H1 (cell line): ENCODE results near the gene ABCD1. TPM values are rescaled to one million over a fixed set of nuclear protein-coding genes. Genes with fewer than 3 reads are reported as not detected.
"Not testable (repeated sequence)": the region's sequence is repeated elsewhere in the genome, so short reads cannot be mapped to it uniquely, and the experiment has no call there.

Source experiments
- CTCF ChIA-PET: fragments of 300-600 bp; sonication (Branson Sonifier 250); formaldehyde crosslinking; loops from one replicate; lab custom pipeline; 2021; ENCODE audit not compliant: partially characterized antibody; lab: Charles Lee
- POLR2A ChIA-PET: fragments of 300-600 bp; sonication (Branson Sonifier 250); formaldehyde crosslinking; loops from one replicate; lab custom pipeline; 2021; ENCODE audit warnings: inconsistent platforms; ENCODE audit not compliant: partially characterized antibody; lab: Charles Lee
- DNase-seq, 2 experiments: peaks; one replicate each; pipeline versions ENCODE4 v3.0.0 to v3.0.0-alpha.2; 2010 to 2022; ENCODE audit warnings: low spot score in 2 of 2, low read depth in 1 of 2, mixed read lengths in 1 of 2
- FAIRE-seq: peaks from 2 replicates; lab custom pipeline; 2011; peaks lifted over from hg19 to GRCh38; lab: Jason Lieb, UNC
- H2AFZ ChIP-seq: 2 replicates; pipeline ENCODE4 v1.8.1; 2012; ENCODE audit warnings: low read length, inconsistent platforms
- H2AK5ac ChIP-seq: 2 replicates; pipeline ENCODE4 v1.6.1; 2013; ENCODE audit warnings: low read depth, low read length
- H2BK120ac ChIP-seq: replicated peaks from 2 replicates; pipeline ENCODE3; 2013; ENCODE audit warnings: low read depth, low read length, inconsistent platforms
- H2BK12ac ChIP-seq: 2 replicates; pipeline ENCODE4 v1.6.1; 2013; ENCODE audit warnings: low read depth, low read length
- H2BK15ac ChIP-seq: 2 replicates; pipeline ENCODE4 v1.6.1; 2013; ENCODE audit warnings: low read length
- H2BK20ac ChIP-seq: 2 replicates; pipeline ENCODE4 v1.6.1; 2013; ENCODE audit warnings: low read length
- H2BK5ac ChIP-seq: 2 replicates; pipeline ENCODE4 v1.6.1; 2013; ENCODE audit warnings: low read depth, low read length
- H3K14ac ChIP-seq: 2 replicates; pipeline ENCODE4 v1.6.1; 2013; ENCODE audit warnings: inconsistent platforms; ENCODE audit not compliant: insufficient read length
- H3K18ac ChIP-seq: 2 replicates; pipeline ENCODE4 v1.6.1; 2013; ENCODE audit warnings: low read length; ENCODE audit errors: extremely low read depth
- H3K23ac ChIP-seq: 2 replicates; pipeline ENCODE4 v1.6.1; 2013; ENCODE audit warnings: inconsistent platforms; ENCODE audit not compliant: insufficient read length
- H3K23me2 ChIP-seq: 2 replicates; pipeline ENCODE4 v1.6.1; 2013; ENCODE audit warnings: low read depth, low read length
- H3K27ac ChIP-seq: 2 replicates; pipeline ENCODE4 v1.6.1; 2011; ENCODE audit warnings: low read depth, low read length, inconsistent platforms
- H3K27me3 ChIP-seq, 4 experiments: replicated peaks in 1 of 4; 1 replicate in 1 of 4; 2 replicates in 3 of 4; pipeline versions ENCODE4 v1.6.1 to v1.8.1; 2011 to 2013; ENCODE audit warnings: low read length in 3 of 4, mild to moderate bottlenecking in 3 of 4, inconsistent platforms in 2 of 4, mixed read lengths in 2 of 4, moderate library complexity in 1 of 4; ENCODE audit not compliant: control insufficient read depth in 3 of 4, insufficient read depth in 3 of 4; ENCODE audit errors: extremely low read depth in 1 of 4
- H3K36me3 ChIP-seq, 4 experiments: 2 replicates each; pipeline versions ENCODE4 v1.6.1 to v1.8.1; 2011 to 2013; ENCODE audit warnings: mild to moderate bottlenecking in 4 of 4, low read length in 3 of 4, moderate library complexity in 2 of 4, control low read depth in 1 of 4, inconsistent platforms in 1 of 4; ENCODE audit not compliant: insufficient read depth in 4 of 4, control insufficient read depth in 2 of 4
- H3K4ac ChIP-seq: replicated peaks from 2 replicates; pipeline ENCODE3; 2013; ENCODE audit warnings: low read length, low read depth, mixed read lengths, inconsistent platforms; ENCODE audit not compliant: insufficient read length
- H3K4me1 ChIP-seq, 4 experiments: replicated peaks in 1 of 4; 1 replicate in 1 of 4; 2 replicates in 3 of 4; pipeline versions ENCODE4 v1.6.1 to v1.8.1; 2011 to 2013; ENCODE audit warnings: low read length in 3 of 4, inconsistent platforms in 2 of 4, mixed read lengths in 1 of 4; ENCODE audit not compliant: insufficient read depth in 4 of 4, control insufficient read depth in 3 of 4
- H3K4me2 ChIP-seq, 2 experiments: 2 replicates each; pipeline versions ENCODE4 v1.6.1 to v1.8.1; 2011 to 2013; ENCODE audit warnings: low read depth in 2 of 2, low read length in 2 of 2, control low read depth in 1 of 2, inconsistent platforms in 1 of 2, mild to moderate bottlenecking in 1 of 2; ENCODE audit not compliant: insufficient read depth in 1 of 2
- H3K4me3 ChIP-seq, 4 experiments: fragments of 200-600, 300-600 bp in 1 of 4; sonication (generic), shearing (Covaris generic), sonication (Bioruptor Twin) in 1 of 4; 2 replicates each; pipeline versions ENCODE4 v1.5.1 to v1.8.1; 2011 to 2016; ENCODE audit warnings: low read length in 4 of 4, low read depth in 3 of 4, control low read depth in 2 of 4, inconsistent platforms in 2 of 4, mild to moderate bottlenecking in 2 of 4, mixed read lengths in 1 of 4, moderate library complexity in 1 of 4; ENCODE audit not compliant: insufficient read depth in 2 of 4; ENCODE audit errors: extremely low read depth in 1 of 4
- H3K56ac ChIP-seq: replicated peaks from 2 replicates; pipeline ENCODE3; 2013; ENCODE audit warnings: low read depth, mild to moderate bottlenecking, mixed read lengths, low read length, inconsistent platforms; ENCODE audit not compliant: insufficient read length
- H3K79me1 ChIP-seq: 2 replicates; pipeline ENCODE4 v1.6.1; 2013; ENCODE audit warnings: low read depth, low read length, control low read depth
- H3K79me2 ChIP-seq, 2 experiments: 2 replicates each; pipeline versions ENCODE4 v1.6.1 to v1.8.1; 2012 to 2013; ENCODE audit warnings: low read length in 2 of 2, mild to moderate bottlenecking in 2 of 2, inconsistent platforms in 1 of 2; ENCODE audit not compliant: insufficient read depth in 2 of 2, control insufficient read depth in 1 of 2
- H3K9ac ChIP-seq, 4 experiments: replicated peaks in 1 of 4; 1 replicate in 1 of 4; 2 replicates in 3 of 4; pipeline versions ENCODE4 v1.6.1 to v1.8.1; 2011 to 2013; ENCODE audit warnings: low read depth in 3 of 4, low read length in 3 of 4, control low read depth in 2 of 4, mild to moderate bottlenecking in 2 of 4, moderate library complexity in 2 of 4, inconsistent platforms in 1 of 4; ENCODE audit errors: extremely low read depth in 1 of 4
- H3K9me3 ChIP-seq, 2 experiments: 2 replicates each; pipeline versions ENCODE4 v1.6.1 to v1.8.1; 2012 to 2013; ENCODE audit warnings: mild to moderate bottlenecking in 2 of 2, moderate library complexity in 2 of 2, control low read depth in 1 of 2, inconsistent platforms in 1 of 2, low read depth in 1 of 2, low read length in 1 of 2, mixed read lengths in 1 of 2; ENCODE audit not compliant: insufficient read depth in 2 of 2
- H4K20me1 ChIP-seq, 2 experiments: replicated peaks in 1 of 2; 2 replicates each; pipeline versions ENCODE3 to v1.8.1; 2011 to 2013; ENCODE audit warnings: inconsistent platforms in 2 of 2, low read length in 2 of 2, mild to moderate bottlenecking in 1 of 2; ENCODE audit not compliant: insufficient read depth in 2 of 2, control insufficient read depth in 1 of 2
- H4K5ac ChIP-seq: 2 replicates; pipeline ENCODE4 v1.6.1; 2013; ENCODE audit warnings: low read length, low read depth, mixed read lengths, inconsistent platforms; ENCODE audit not compliant: insufficient read length
- H4K8ac ChIP-seq: 2 replicates; pipeline ENCODE4 v1.8.0; 2013; ENCODE audit warnings: mild to moderate bottlenecking, moderate library complexity, low read length, inconsistent platforms; ENCODE audit not compliant: insufficient read depth; ENCODE audit errors: extremely low read depth
- H4K91ac ChIP-seq: replicated peaks from 2 replicates; pipeline ENCODE3; 2013; ENCODE audit warnings: low read length, mixed read lengths, inconsistent platforms; ENCODE audit not compliant: insufficient read length
- BACH1 ChIP-seq: IDR thresholded peaks from 2 replicates; pipeline ENCODE4 v1.6.1; 2012; ENCODE audit warnings: low read length, improper control_type of control experiment
- CHD2 ChIP-seq: IDR thresholded peaks from 2 replicates; pipeline ENCODE4 v1.6.1; 2012; ENCODE audit warnings: low read length, improper control_type of control experiment
- GABPA ChIP-seq: IDR thresholded peaks from 2 replicates; pipeline ENCODE4 v1.6.1; 2011; ENCODE audit warnings: mild to moderate bottlenecking, low read length, moderate library complexity, borderline replicate concordance; ENCODE audit not compliant: insufficient read depth
- WGBS, 2 experiments: shearing (Covaris generic) in 1 of 2; methylation state at CpG; one replicate each; pipeline versions ENCODE4 v1.1.6 to v1.1.7; 2013 to 2015; ENCODE audit warnings: low lambda C conversion rate in 2 of 2, mixed read lengths in 2 of 2, inconsistent platforms in 1 of 2, low coverage in 1 of 2, missing lambda C conversion rate in 1 of 2; ENCODE audit not compliant: insufficient replicate concordance in 2 of 2, insufficient coverage in 1 of 2, insufficient read length in 1 of 2; ENCODE audit errors: extremely low coverage in 1 of 2, missing lambda C conversion rate in 1 of 2; 5-methylcytosine and 5-hydroxymethylcytosine counted together
- polyA plus RNA-seq, 7 experiments: library from polyadenylated mRNA; depleted of rRNA in 3 of 7; stranded (reverse) in 5 of 7; unstranded in 2 of 7; fragments of >200 nt in 5 of 7; fragments of 200-250 nt in 2 of 7; gene quantifications; 1 replicate in 5 of 7; 2 replicates in 1 of 7; 4 replicates in 1 of 7; pipeline versions ENCODE4 v1.2.1 to v1.2.3, GENCODE V29; 2011 to 2013; ENCODE audit warnings: missing spikeins in 2 of 7, mixed read lengths in 2 of 7
- total RNA-seq: library from RNA; stranded (reverse); fragmentation: NEBNext Ultra II Directional; extraction: Animal tissue kit (Norgen Biotek cat#: 25700); gene quantifications from 2 replicates; pipeline ENCODE4 v1.2.1, GENCODE V29; 2021

ABCD1 gene
- total and polyA plus RNA-seq, 2 of the 8 experiments (the other 6 are each of a cell fraction or from before 2014, with no cell fraction given), result 3.1 to 6.6 TPM

GRCh38 chrX:153681175-153681574 is 43.5 kb upstream of the ABCD1 start (continued):
- no peak for TF ChIP-seq CHD2
- no peak for TF ChIP-seq GABPA
- no peak for TF ChIP-seq BACH1

GRCh38 chrX:153683486-153683885 is 41.2 kb upstream of the ABCD1 start:
- CTCF ChIA-PET, result interaction anchor here (0.9 to 2.9 kb wide), 7 partner anchors 8 to 48 kb away, joined by 4 to 24 read pairs (median 7); partner anchors contain the start of gene PNCK
- not testable (repeated sequence) for H4K5ac ChIP-seq, H3K36me3 ChIP-seq, H2AK5ac ChIP-seq, H3K79me2 ChIP-seq, H3K27ac ChIP-seq, H3K9ac ChIP-seq, H3K18ac ChIP-seq, H3K79me1 ChIP-seq, H3K23ac ChIP-seq, FAIRE-seq, H3K23me2 ChIP-seq, DNase-seq, H3K56ac ChIP-seq, H4K20me1 ChIP-seq, H2AFZ ChIP-seq, H3K9me3 ChIP-seq, H2BK12ac ChIP-seq, H2BK20ac ChIP-seq, H4K8ac ChIP-seq, H3K14ac ChIP-seq, H3K4me2 ChIP-seq, H2BK15ac ChIP-seq, H3K27me3 ChIP-seq, H4K91ac ChIP-seq, H3K4ac ChIP-seq, H3K4me3 ChIP-seq
- 92% methylated on average over 5 of the region's 8 CpGs; no CpG with 5 or more reads in 1 of the 2 experiments for WGBS, 2 experiments
- peaks cover 0 to 19% (median 8%) of the 10 kb centered on the region in 4 experiments; a peak in 6 of 7 replicates for H3K4me1 ChIP-seq
- POLR2A ChIA-PET, result interaction anchor here (1.3 to 1.6 kb wide), 3 partner anchors 12 to 43 kb away, joined by 3 to 5 read pairs (median 3); partner anchors contain the start of gene DUSP9
- H2BK120ac ChIP-seq, result peak overlapping the region; percentile 64
- 0 out of 2 replicates have a peak overlapping the region, but pooled peaks have one; percentile 16 for H2BK5ac ChIP-seq
